K562 (cell line): Measurements from ENCODE around the gene TTC28. TPM values are rescaled to one million over a fixed set of nuclear protein-coding genes. Genes with fewer than 3 reads are reported as not detected.

Source experiments
- ATAC-seq: fragments of 200-7000 bp; cut with Tn5 transposase; 3 replicates; pipeline ENCODE4 v1.9.1; 2020; ENCODE audit warnings: moderate library complexity
- BruUV-seq: library from RNA; stranded (reverse); fragments of 400-500 nt; replicated peaks from 2 replicates; lab custom pipeline; 2021; lab: Mats Ljungman, UMichigan
- CTCF ChIA-PET: fragments of 300-600 bp; formaldehyde crosslinking; extraction: SDS; loops from one replicate; lab custom pipeline; 2021; ENCODE audit warnings: low intra/inter-chr PET ratio; lab: Yijun Ruan, JAX
- POLR2A ChIA-PET: fragments of 300-600, 350-650 bp; sonication (Branson Sonifier 250); formaldehyde crosslinking; extraction: SDS; loops from one replicate; lab custom pipeline; 2021; ENCODE audit warnings: antibody characterized with exemption, inconsistent platforms; lab: Yijun Ruan, JAX
- DNase-seq, 4 experiments: peaks; one replicate each; pipeline versions ENCODE4 v3.0.0 to v3.0.0-alpha.2; 2011 to 2018; ENCODE audit warnings: low spot score in 3 of 4, mixed read lengths in 3 of 4; ENCODE audit errors: extremely low read depth in 1 of 4
- FAIRE-seq: peaks from 2 replicates; lab custom pipeline; 2011; peaks lifted over from hg19 to GRCh38; lab: Jason Lieb, UNC
- H2AFZ ChIP-seq: 2 replicates; pipeline ENCODE4 v1.6.0; 2011; ENCODE audit warnings: low read depth, low read length, control low read depth, inconsistent platforms
- H3K27ac ChIP-seq: fragments of 200-600 bp; 3 replicates; pipeline ENCODE4 v1.8.0; 2011; ENCODE audit warnings: low read depth, mild to moderate bottlenecking, control low read depth, inconsistent platforms, low read length, moderate library complexity, mixed read lengths; ENCODE audit errors: extremely low read depth
- H3K27me3 ChIP-seq, 2 experiments: fragments of 300-600 bp in 1 of 2; 2 replicates in 1 of 2; 3 replicates in 1 of 2; pipeline versions ENCODE4 v1.6.0 to v1.8.0; 2011; ENCODE audit warnings: inconsistent platforms in 2 of 2, low read length in 2 of 2, mild to moderate bottlenecking in 1 of 2, mixed read lengths in 1 of 2, moderate library complexity in 1 of 2; ENCODE audit not compliant: control insufficient read depth in 2 of 2, insufficient read depth in 2 of 2
- H3K36me3 ChIP-seq: fragments of 300-600 bp; 3 replicates; pipeline ENCODE4 v1.8.0; 2011; ENCODE audit warnings: mild to moderate bottlenecking, low read length, inconsistent platforms; ENCODE audit not compliant: control insufficient read depth, insufficient read depth
- H3K4me1 ChIP-seq, 2 experiments: fragments of 200-600 bp in 1 of 2; replicated peaks in 1 of 2; 2 replicates in 1 of 2; 3 replicates in 1 of 2; pipeline versions ENCODE4 v1.5.1 to v1.8.0; 2011; ENCODE audit warnings: inconsistent platforms in 2 of 2, low read length in 2 of 2, mild to moderate bottlenecking in 1 of 2, mixed read lengths in 1 of 2, moderate library complexity in 1 of 2; ENCODE audit not compliant: control insufficient read depth in 2 of 2, insufficient read depth in 2 of 2
- H3K4me2 ChIP-seq: 2 replicates; pipeline ENCODE4 v1.6.1; 2011; ENCODE audit warnings: low read length, control low read depth, inconsistent platforms, mixed read lengths; ENCODE audit not compliant: insufficient read depth
- H3K4me3 ChIP-seq: fragments of 200-600 bp; sonication (generic), shearing (Covaris generic); 2 replicates; pipeline ENCODE4 v1.5.1; 2016; ENCODE audit warnings: control low read depth, inconsistent platforms
- H3K79me2 ChIP-seq: fragments of 200-600 bp; 3 replicates; pipeline ENCODE4 v1.8.0; 2011; ENCODE audit warnings: low read length, inconsistent platforms; ENCODE audit not compliant: control insufficient read depth, insufficient read depth
- H3K9ac ChIP-seq, 2 experiments: 2 replicates each; pipeline versions ENCODE4 v1.6.0 to v1.6.1; 2011; ENCODE audit warnings: low read depth in 2 of 2, low read length in 2 of 2, control low read depth in 1 of 2, inconsistent platforms in 1 of 2, mild to moderate bottlenecking in 1 of 2, mixed read lengths in 1 of 2; ENCODE audit not compliant: insufficient read depth in 1 of 2
- H3K9me1 ChIP-seq: one replicate; pipeline ENCODE4 v1.6.0; 2011; ENCODE audit warnings: inconsistent platforms, mild to moderate bottlenecking, low read length, moderate library complexity; ENCODE audit not compliant: control insufficient read depth, insufficient read depth
- H3K9me3 ChIP-seq: replicated peaks from 2 replicates; pipeline ENCODE4 v1.5.1; 2011; ENCODE audit warnings: low read depth, low read length, inconsistent platforms; ENCODE audit not compliant: control insufficient read depth, insufficient read depth
- H4K20me1 ChIP-seq: replicated peaks from 2 replicates; pipeline ENCODE4 v1.6.1; 2011; ENCODE audit warnings: low read length, inconsistent platforms, mixed read lengths; ENCODE audit not compliant: control insufficient read depth, insufficient read depth
- C11orf30 ChIP-seq: fragments of 450-650 bp; IDR thresholded peaks from 2 replicates; pipeline ENCODE4 v1.6.1; 2016; ENCODE audit warnings: low read depth, mild to moderate bottlenecking
- E2F6 ChIP-seq, 2 experiments: IDR thresholded peaks; 2 replicates each; pipeline ENCODE4 v1.6.1; 2011; ENCODE audit warnings: borderline replicate concordance in 1 of 2, control low read depth in 1 of 2, low read depth in 1 of 2, low read length in 1 of 2, mild to moderate bottlenecking in 1 of 2, mixed read lengths in 1 of 2, moderate library complexity in 1 of 2; ENCODE audit not compliant: insufficient read depth in 1 of 2, insufficient read length in 1 of 2, poor library complexity in 1 of 2, severe bottlenecking in 1 of 2; ENCODE audit errors: extremely low read depth in 1 of 2
- FUS ChIP-seq: fragments of 200-400 bp; formaldehyde crosslinking; optimal IDR thresholded peaks from 2 replicates; pipeline ENCODE3; 2017; ENCODE audit warnings: low read depth, low read length
- HIVEP1 ChIP-seq: fragments of 250-450 bp; sonication (Bioruptor Pico); IDR thresholded peaks from 2 replicates; pipeline ENCODE4 v1.4.0; 2020; ENCODE audit warnings: mild to moderate bottlenecking
- KLF1 ChIP-seq: fragments of 450-650 bp; IDR thresholded peaks from 2 replicates; pipeline ENCODE4 v1.6.1; 2016; ENCODE audit warnings: missing genetic modification characterization, missing compliant biosample characterization
- MAFK ChIP-seq: IDR thresholded peaks from 2 replicates; pipeline ENCODE4 v1.6.1; 2011; ENCODE audit warnings: low read length, improper control_type of control experiment
- MCM7 ChIP-seq, 2 experiments: fragments of 450-650 bp; IDR thresholded peaks; 2 replicates each; pipeline ENCODE4 v1.6.1; 2016 to 2018
- PTTG1 ChIP-seq: fragments of 450-650 bp; IDR thresholded peaks from 2 replicates; pipeline ENCODE4 v1.6.1; 2016; ENCODE audit warnings: low read depth, mild to moderate bottlenecking, missing genetic modification characterization, missing compliant biosample characterization
- RBM14 ChIP-seq: fragments of 200-400 bp; formaldehyde crosslinking; IDR thresholded peaks from 2 replicates; pipeline ENCODE4 v1.6.1; 2018; ENCODE audit warnings: low read depth, mild to moderate bottlenecking, low read length, moderate library complexity, borderline replicate concordance; ENCODE audit not compliant: insufficient read depth
- RBM25 ChIP-seq: fragments of 200-400 bp; formaldehyde crosslinking; IDR thresholded peaks from 2 replicates; pipeline ENCODE4 v1.6.1; 2018; ENCODE audit warnings: low read length, low read depth, moderate library complexity; ENCODE audit not compliant: severe bottlenecking
- SMAD1 ChIP-seq: fragments of 150-350 bp; IDR thresholded peaks from 2 replicates; pipeline ENCODE4 v1.6.1; 2014; ENCODE audit warnings: low read length, low read depth; ENCODE audit not compliant: partially characterized antibody
- SMAD4 ChIP-seq: fragments of 250-450 bp; sonication (Bioruptor Pico); conservative IDR thresholded peaks from 2 replicates; pipeline ENCODE4 v1.8.0; 2021; ENCODE audit warnings: inconsistent platforms, mild to moderate bottlenecking, moderate library complexity
- STAG1 ChIP-seq: sonication (generic); formaldehyde crosslinking; IDR thresholded peaks from 2 replicates; pipeline ENCODE4 v1.5.0; 2020; ENCODE audit warnings: missing genetic modification reagents, borderline replicate concordance
- TEAD1 ChIP-seq, 2 experiments: fragments of 450-650 bp in 1 of 2; sonication (generic) in 1 of 2; formaldehyde crosslinking; IDR thresholded peaks; 2 replicates each; pipeline versions ENCODE4 v1.4.0 to v1.8.0; 2020 to 2022; ENCODE audit warnings: mild to moderate bottlenecking in 2 of 2, missing genetic modification reagents in 1 of 2
- WHSC1 ChIP-seq: IDR thresholded peaks from one replicate; pipeline ENCODE4 v1.6.1; 2012; ENCODE audit warnings: low read length, control low read depth, inconsistent platforms
- ZNF583 ChIP-seq: fragments of 250-450 bp; sonication (Bioruptor Pico); IDR thresholded peaks from 2 replicates; pipeline ENCODE4 v1.4.0; 2020
- ZNF766 ChIP-seq: fragments of 200-800 bp; sonication (Bioruptor generic); conservative IDR thresholded peaks from 2 replicates; pipeline ENCODE4 v1.6.1; 2016; ENCODE audit warnings: missing genetic modification characterization, missing compliant biosample characterization
- WGBS: fragments of 100-300 bp; shearing (Covaris generic); methylation state at CpG from one replicate; pipeline ENCODE4 v1.1.6; 2016; ENCODE audit warnings: low coverage, mixed read lengths; ENCODE audit not compliant: insufficient coverage; ENCODE audit errors: missing lambda C conversion rate; 5-methylcytosine and 5-hydroxymethylcytosine counted together
- in situ Hi-C: fragments of 300-500 bp; cut with MboI; formaldehyde crosslinking; loops from 4 replicates; pipeline ENCODE4 v1.15.0; 2018; ENCODE audit warnings: inconsistent platforms, mixed read lengths
- intact Hi-C: fragments of 100-400 bp; cut with micrococcal nuclease; formaldehyde crosslinking; loops from 2 replicates; pipeline ENCODE4 v1.14.2; 2022
- polyA plus RNA-seq, 8 experiments: library from polyadenylated mRNA; depleted of rRNA in 4 of 8; stranded (reverse) in 5 of 8; unstranded in 3 of 8; fragments of >200 nt; fragmentation: Nextera tagmentation in 2 of 8; fragmentation: Illumina TruSeq in 1 of 8; extraction: Ambion mirVana in 2 of 8; extraction: Trizol in 1 of 8; gene quantifications; 2 replicates each; pipeline versions ENCODE4 v1.2.1 to v1.2.3, GENCODE V29; 2011 to 2014; ENCODE audit warnings: inconsistent platforms in 1 of 8, missing spikeins in 1 of 8
- total RNA-seq, 7 experiments: library from RNA; depleted of rRNA in 6 of 7; stranded (reverse); fragments of >200 nt in 6 of 7; fragmentation: Illumina TruSeq in 2 of 7; extraction: Trizol in 2 of 7; gene quantifications; 2 replicates each; pipeline versions ENCODE4 v1.2.1 to v1.2.3, GENCODE V29; 2011 to 2021; ENCODE audit warnings: low replicate concordance in 1 of 7
- TF ChIP-seq, protein P1 (sequence below): sonication (generic); formaldehyde crosslinking; IDR thresholded peaks from 2 replicates; pipeline ENCODE4 v1.8.0; 2022; ENCODE audit warnings: missing genetic modification reagents, mild to moderate bottlenecking, borderline replicate concordance
- TF ChIP-seq, protein P2 (sequence below): IDR thresholded peaks from 2 replicates; pipeline ENCODE4 v1.6.1; 2011; ENCODE audit warnings: borderline replicate concordance, low read depth, mild to moderate bottlenecking, moderate library complexity, low read length; ENCODE audit not compliant: insufficient read depth, poor library complexity, severe bottlenecking

The TTC28 gene
- total and polyA plus RNA-seq, 9 of the 15 experiments (the other 6 are each of a cell fraction or from before 2014, with no cell fraction given): 0.22 to 10.7 (median 3.1) TPM

DNA sequence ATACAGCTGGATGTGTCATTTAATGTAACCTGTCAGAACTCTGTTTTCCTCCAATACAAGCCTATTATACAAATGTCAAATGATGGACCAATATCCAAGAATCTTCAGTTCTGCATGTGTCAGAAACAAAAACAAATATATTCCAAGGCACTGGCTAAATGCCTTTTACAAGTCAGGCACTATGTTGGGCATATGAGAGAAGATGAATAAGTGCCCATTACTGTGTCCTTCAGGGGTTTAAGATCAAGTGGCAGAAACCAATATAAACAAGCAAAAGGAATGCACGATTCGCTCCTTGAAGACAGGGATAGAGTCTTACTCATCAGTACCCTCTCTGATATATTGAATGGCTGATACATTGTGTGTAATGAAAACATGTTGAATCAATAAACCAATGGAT lies 254.4 kb downstream of the TTC28 start:
- ChIA-PET POLR2A (interaction anchor here (1.2 kb wide), 1 partner anchor 9 kb away, joined by 4 read pairs; no protein-coding TSS in a partner anchor), CTCF (no interaction called here)
- BruUV-seq: no TSS peak
- Histone ChIP-seq H3K9me1 (no peaks in the 10 kb centered on the region), H3K4me3 (no peak overlapping the region), H2AFZ (no peak overlapping the region), H3K4me1 (no peaks in the 10 kb centered on the region), H3K27ac (no peak overlapping the region), H3K79me2 (no peaks in the 10 kb centered on the region), H3K9me3 (no peaks in the 10 kb centered on the region), H4K20me1 (no peaks in the 10 kb centered on the region), H3K9ac (no peak overlapping the region), H3K4me2 (no peak overlapping the region), H3K36me3 (no peaks in the 10 kb centered on the region), H3K27me3 (no peaks in the 10 kb centered on the region)
- in situ Hi-C loops: no loop called here
- no peak for DNase-seq
- intact Hi-C loops: no loop called here
- 90% methylated on average over 2 of the region's 2 CpGs for WGBS
- TF ChIP-seq RBM14 (no peak), RBM25 (no peak), MAFK (no peak), HIVEP1 (CRISPR knock-in tag) (no peak), E2F6 (IDR thresholded peaks at IDR 0.05; ENCODE audit: borderline replicate concordance in 1 of 2, extremely low read depth in 1 of 2, insufficient read depth in 1 of 2, insufficient read length in 1 of 2, low read depth in 1 of 2, low read length in 1 of 2, poor library complexity in 1 of 2, severe bottlenecking in 1 of 2) (no peak), PTTG1 (tag) (no peak), TEAD1 (CRISPR knock-in tag; IDR thresholded peaks at IDR 0.05) (no peak), MCM7 (IDR thresholded peaks at IDR 0.05) (no peak), FUS (no peak), KLF1 (tag) (no peak), ZNF583 (CRISPR knock-in tag) (no peak), WHSC1 (no peak), SMAD1 (no peak), C11orf30 (no peak), STAG1 (no peak), ZNF766 (no peak), SMAD4 (CRISPR knock-in tag) (no peak)
- TF ChIP-seq, protein P1, sequence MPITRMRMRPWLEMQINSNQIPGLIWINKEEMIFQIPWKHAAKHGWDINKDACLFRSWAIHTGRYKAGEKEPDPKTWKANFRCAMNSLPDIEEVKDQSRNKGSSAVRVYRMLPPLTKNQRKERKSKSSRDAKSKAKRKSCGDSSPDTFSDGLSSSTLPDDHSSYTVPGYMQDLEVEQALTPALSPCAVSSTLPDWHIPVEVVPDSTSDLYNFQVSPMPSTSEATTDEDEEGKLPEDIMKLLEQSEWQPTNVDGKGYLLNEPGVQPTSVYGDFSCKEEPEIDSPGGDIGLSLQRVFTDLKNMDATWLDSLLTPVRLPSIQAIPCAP: no peak
- TF ChIP-seq, protein P2, sequence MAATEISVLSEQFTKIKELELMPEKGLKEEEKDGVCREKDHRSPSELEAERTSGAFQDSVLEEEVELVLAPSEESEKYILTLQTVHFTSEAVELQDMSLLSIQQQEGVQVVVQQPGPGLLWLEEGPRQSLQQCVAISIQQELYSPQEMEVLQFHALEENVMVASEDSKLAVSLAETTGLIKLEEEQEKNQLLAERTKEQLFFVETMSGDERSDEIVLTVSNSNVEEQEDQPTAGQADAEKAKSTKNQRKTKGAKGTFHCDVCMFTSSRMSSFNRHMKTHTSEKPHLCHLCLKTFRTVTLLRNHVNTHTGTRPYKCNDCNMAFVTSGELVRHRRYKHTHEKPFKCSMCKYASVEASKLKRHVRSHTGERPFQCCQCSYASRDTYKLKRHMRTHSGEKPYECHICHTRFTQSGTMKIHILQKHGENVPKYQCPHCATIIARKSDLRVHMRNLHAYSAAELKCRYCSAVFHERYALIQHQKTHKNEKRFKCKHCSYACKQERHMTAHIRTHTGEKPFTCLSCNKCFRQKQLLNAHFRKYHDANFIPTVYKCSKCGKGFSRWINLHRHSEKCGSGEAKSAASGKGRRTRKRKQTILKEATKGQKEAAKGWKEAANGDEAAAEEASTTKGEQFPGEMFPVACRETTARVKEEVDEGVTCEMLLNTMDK: no peak
- no peak for FAIRE-seq
- no peak for ATAC-seq
